LNCaP clone FGC (cell line): ENCODE measurements around the gene IQGAP3.

Experiments
- DNase-seq: peaks from one replicate; pipeline ENCODE4 v3.0.0-alpha.2; 2011; ENCODE audit warnings: low read depth
- H3K4me3 ChIP-seq: 2 replicates; pipeline ENCODE4 v1.5.1; 2011; ENCODE audit warnings: mild to moderate bottlenecking, low read depth, low read length, control low read depth
- TF ChIP-seq, protein P1 (sequence below): IDR thresholded peaks from 2 replicates; pipeline ENCODE4 v1.5.1; 2012; ENCODE audit warnings: mild to moderate bottlenecking; ENCODE audit not compliant: control insufficient read depth, insufficient read depth; ENCODE audit errors: extremely low read depth

Gene IQGAP3

GRCh38 chr1:156511644-156512043 is 60.7 kb downstream of the IQGAP3 start:
- H3K4me3 ChIP-seq: no peak overlapping the region
- DNase-seq: no peak
- TF ChIP-seq, protein P1, sequence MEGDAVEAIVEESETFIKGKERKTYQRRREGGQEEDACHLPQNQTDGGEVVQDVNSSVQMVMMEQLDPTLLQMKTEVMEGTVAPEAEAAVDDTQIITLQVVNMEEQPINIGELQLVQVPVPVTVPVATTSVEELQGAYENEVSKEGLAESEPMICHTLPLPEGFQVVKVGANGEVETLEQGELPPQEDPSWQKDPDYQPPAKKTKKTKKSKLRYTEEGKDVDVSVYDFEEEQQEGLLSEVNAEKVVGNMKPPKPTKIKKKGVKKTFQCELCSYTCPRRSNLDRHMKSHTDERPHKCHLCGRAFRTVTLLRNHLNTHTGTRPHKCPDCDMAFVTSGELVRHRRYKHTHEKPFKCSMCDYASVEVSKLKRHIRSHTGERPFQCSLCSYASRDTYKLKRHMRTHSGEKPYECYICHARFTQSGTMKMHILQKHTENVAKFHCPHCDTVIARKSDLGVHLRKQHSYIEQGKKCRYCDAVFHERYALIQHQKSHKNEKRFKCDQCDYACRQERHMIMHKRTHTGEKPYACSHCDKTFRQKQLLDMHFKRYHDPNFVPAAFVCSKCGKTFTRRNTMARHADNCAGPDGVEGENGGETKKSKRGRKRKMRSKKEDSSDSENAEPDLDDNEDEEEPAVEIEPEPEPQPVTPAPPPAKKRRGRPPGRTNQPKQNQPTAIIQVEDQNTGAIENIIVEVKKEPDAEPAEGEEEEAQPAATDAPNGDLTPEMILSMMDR: no peak

- H3K4me3 ChIP-seq: no peak overlapping the region
- TF ChIP-seq, protein P1: no peak
- peak; percentile 56 for DNase-seq
Observed at GRCh38 chr1:156510709-156511108, 61.7 kb downstream of the IQGAP3 start.

- no peak overlapping the region for H3K4me3 ChIP-seq
- no peak for DNase-seq
- TF ChIP-seq, protein P1: no peak
Observed at GRCh38 chr1:156509424-156510034, 62.8 kb downstream of the IQGAP3 start.

DNA sequence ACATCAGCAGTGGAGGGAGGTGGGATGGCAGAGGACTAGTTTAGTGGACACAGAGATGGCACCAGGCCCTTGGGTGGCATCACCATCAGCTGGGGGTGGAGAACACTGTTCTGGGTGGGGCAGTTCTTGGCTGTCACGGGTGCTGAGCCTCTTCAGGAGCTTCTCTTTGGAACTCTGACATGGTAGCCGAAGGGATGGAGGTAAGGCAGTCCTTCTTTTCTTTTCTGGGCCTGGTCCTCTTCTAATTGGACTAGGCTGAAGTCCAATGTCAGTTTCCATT is 63.5 kb downstream of the IQGAP3 start:
- DNase-seq: no peak
- no peak overlapping the region for H3K4me3 ChIP-seq
- TF ChIP-seq, protein P1: no peak

DNA sequence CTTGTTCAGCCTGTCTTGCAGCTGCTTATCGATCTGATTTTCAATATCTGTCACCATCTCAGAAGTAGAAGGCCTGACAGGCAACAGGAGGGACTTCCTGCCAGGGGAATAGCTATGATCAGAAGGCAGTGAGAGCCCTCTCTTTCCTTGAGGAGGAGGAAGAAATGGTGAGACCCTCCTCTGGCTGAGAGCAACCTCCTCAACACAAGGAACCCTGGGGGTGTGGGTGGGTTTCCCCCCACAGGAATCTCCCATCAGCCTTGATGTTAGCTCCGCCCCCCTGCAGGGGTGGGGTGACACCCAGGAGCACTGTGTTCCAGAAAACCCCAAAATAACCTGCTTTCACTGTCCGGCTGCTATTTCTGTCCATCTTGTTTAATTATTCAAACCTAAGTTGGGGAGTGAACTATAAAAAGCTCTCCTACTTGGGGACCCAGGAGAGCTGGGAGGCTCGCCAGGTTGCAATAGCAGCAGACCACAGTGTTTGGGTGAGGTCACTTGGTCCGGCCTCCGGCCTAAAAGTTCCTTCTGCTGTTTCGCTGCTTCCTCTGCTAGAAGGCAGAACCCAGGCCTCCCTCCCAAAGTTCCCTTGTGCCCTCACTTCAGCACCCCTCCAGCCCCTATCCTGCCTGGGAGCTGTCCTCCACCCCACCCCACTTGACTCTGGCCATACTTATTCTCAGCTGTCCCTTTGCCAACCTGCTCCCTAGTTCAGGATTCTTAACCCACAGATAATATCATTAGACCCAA is 64.0 kb downstream of the IQGAP3 start:
- TF ChIP-seq, protein P1: no peak
- DNase-seq: no peak
- H3K4me3 ChIP-seq: no peak overlapping the region

- no peak for DNase-seq
- H3K4me3 ChIP-seq: no peak overlapping the region
- TF ChIP-seq, protein P1: no peak
Observed at GRCh38 chr1:156506450-156506849, 65.9 kb downstream of the IQGAP3 start.
